Measurements from ENCODE around the gene LRRN4CL. TPM values are rescaled to one million over a fixed set of nuclear protein-coding genes. Genes with fewer than 3 reads are reported as not detected.

Gene LRRN4CL
- total and polyA plus RNA-seq, 9 of the 15 experiments (the other 6 are each of a cell fraction or from before 2014, with no cell fraction given) = 0.03 to 0.11 (median 0.05) TPM; not detected in 4

DNA sequence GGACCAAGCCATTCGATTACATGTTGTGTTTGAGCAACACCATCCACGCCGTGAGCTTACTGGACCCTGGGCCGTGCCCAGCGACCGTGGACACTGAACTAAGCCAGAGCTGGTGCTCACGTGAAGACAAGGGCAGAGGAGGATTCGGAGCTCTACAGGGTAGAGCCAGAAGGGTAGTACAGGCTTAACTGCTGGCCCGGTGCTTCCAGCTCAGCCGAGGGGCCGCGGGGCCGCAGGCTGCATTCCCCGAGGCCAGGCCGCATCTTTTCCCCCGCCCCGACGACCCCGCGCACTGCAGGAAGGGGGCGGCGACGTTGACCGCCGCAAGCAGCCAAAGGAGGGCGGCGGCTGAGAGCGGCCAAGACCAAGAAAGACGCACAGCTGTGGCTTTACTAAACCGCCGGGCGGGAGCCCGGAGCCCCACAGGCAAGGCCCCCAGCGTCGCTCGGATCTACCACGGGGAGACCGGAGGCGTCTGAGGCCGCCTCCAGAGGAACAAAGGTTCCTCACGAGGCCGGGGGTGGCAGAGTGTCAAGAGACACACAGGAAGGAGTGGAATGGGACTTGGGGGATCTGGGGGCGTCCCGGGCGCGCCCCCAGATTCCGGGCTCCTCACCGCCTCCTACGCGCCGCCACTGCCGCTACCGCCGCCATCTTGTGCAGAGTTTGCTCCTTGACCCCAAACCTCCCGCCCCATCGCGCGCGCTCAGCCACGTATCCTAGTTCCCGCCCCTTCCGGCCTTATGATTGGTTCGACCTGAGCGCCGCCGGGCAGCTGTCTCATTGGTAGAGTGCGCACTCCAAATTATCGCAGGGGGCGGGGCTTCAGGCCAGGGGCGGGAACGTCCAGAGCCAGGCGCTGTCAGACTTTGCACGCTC lies 43.1 kb downstream of the LRRN4CL start, which contains the start of gene GANAB (continued):
- TF ChIP-seq, protein P1, sequence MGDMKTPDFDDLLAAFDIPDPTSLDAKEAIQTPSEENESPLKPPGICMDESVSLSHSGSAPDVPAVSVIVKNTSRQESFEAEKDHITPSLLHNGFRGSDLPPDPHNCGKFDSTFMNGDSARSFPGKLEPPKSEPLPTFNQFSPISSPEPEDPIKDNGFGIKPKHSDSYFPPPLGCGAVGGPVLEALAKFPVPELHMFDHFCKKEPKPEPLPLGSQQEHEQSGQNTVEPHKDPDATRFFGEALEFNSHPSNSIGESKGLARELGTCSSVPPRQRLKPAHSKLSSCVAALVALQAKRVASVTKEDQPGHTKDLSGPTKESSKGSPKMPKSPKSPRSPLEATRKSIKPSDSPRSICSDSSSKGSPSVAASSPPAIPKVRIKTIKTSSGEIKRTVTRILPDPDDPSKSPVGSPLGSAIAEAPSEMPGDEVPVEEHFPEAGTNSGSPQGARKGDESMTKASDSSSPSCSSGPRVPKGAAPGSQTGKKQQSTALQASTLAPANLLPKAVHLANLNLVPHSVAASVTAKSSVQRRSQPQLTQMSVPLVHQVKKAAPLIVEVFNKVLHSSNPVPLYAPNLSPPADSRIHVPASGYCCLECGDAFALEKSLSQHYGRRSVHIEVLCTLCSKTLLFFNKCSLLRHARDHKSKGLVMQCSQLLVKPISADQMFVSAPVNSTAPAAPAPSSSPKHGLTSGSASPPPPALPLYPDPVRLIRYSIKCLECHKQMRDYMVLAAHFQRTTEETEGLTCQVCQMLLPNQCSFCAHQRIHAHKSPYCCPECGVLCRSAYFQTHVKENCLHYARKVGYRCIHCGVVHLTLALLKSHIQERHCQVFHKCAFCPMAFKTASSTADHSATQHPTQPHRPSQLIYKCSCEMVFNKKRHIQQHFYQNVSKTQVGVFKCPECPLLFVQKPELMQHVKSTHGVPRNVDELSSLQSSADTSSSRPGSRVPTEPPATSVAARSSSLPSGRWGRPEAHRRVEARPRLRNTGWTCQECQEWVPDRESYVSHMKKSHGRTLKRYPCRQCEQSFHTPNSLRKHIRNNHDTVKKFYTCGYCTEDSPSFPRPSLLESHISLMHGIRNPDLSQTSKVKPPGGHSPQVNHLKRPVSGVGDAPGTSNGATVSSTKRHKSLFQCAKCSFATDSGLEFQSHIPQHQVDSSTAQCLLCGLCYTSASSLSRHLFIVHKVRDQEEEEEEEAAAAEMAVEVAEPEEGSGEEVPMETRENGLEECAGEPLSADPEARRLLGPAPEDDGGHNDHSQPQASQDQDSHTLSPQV (IDR thresholded peaks at IDR 0.05) = peak; percentile 25; the same call in 1 of the 2 replicates
- TF ChIP-seq NR2F6 (CRISPR knock-in tag; IDR thresholded peaks at IDR 0.05) (peak; percentile 54; the same call in 1 of the 2 replicates), CBX1 (IDR thresholded peaks at IDR 0.05; ENCODE audit: low read depth) (0 out of 2 replicates have a peak, but pooled peaks have one; percentile 26), POLR2H (tag; IDR thresholded peaks at IDR 0.05; ENCODE audit: low read depth) (peak; percentile 86), NFE2L1 (tag; IDR thresholded peaks at IDR 0.05; ENCODE audit: borderline replicate concordance, low read depth) (no peak), MYC (IDR thresholded peaks at IDR 0.05; ENCODE audit: low read depth, low read length) (peak; percentile 30; the same call in 1 of the 2 replicates), MYC (CRISPR knock-in tag; IDR thresholded peaks at IDR 0.05; ENCODE audit: borderline replicate concordance, low read depth) (peak; percentile 76; the same call in 1 of the 2 replicates), ZBED1 (IDR thresholded peaks at IDR 0.05) (peak; percentile 30; the same call in 1 of the 2 replicates), KDM1A (IDR thresholded peaks at IDR 0.05) (no peak), YY1 (IDR thresholded peaks at IDR 0.05; ENCODE audit: borderline replicate concordance in 1 of 3, control insufficient read depth in 1 of 3, extremely low read depth in 1 of 3, insufficient read depth in 3 of 3, insufficient read length in 1 of 3, insufficient replicate concordance in 2 of 3, low read depth in 1 of 3, low read length in 2 of 3) (peak; percentile 93 to 98 (median 97)), PCBP2 (IDR thresholded peaks at IDR 0.05; ENCODE audit: low read depth, low read length, poor library complexity, severe bottlenecking) (no peak), ZNF583 (CRISPR knock-in tag; IDR thresholded peaks at IDR 0.05) (0 out of 2 replicates have a peak, but pooled peaks have one; percentile 53), SP2 (IDR thresholded peaks at IDR 0.05; ENCODE audit: extremely low read depth, low read depth, low read length, poor library complexity, severe bottlenecking) (peak; percentile 55), NCOA2 (IDR thresholded peaks at IDR 0.05; ENCODE audit: partially characterized antibody in 2 of 2) (no peak), ZNF146 (CRISPR knock-in tag; IDR thresholded peaks at IDR 0.05; ENCODE audit: unreplicated experiment) (no peak), ZNF518B (CRISPR knock-in tag; IDR thresholded peaks at IDR 0.05) (no peak)
- TF ChIP-seq, protein P2, sequence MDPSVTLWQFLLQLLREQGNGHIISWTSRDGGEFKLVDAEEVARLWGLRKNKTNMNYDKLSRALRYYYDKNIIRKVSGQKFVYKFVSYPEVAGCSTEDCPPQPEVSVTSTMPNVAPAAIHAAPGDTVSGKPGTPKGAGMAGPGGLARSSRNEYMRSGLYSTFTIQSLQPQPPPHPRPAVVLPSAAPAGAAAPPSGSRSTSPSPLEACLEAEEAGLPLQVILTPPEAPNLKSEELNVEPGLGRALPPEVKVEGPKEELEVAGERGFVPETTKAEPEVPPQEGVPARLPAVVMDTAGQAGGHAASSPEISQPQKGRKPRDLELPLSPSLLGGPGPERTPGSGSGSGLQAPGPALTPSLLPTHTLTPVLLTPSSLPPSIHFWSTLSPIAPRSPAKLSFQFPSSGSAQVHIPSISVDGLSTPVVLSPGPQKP (CRISPR knock-in tag; IDR thresholded peaks at IDR 0.05) = no peak

Measured in K562 (cell line).